ENCODE data around the gene TLE4.

TLE4 gene

DNA sequence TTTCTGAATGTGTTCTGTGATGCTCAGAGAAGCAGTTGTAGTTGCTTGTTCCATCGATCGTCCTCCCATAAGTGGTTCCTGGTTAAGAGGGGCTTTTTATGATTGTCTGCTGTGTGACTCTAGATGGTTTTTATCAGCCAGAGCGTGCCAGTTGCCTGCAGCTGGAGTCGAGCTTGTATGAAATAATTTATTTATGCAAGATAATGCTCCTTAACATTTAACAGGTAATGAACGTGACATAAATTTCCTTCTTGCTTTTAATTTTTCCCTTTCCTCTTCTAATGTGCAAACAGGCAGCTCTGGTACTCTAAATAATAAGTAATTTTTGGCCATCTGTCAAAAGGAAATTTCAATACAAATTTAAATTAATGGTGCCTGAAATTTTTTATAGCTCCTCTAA lies 84.4 kb downstream of the TLE4 start:
- Histone ChIP-seq H3K27ac (ENCODE audit: low read depth, low read length) (no peak overlapping the region), H3K4me3 (ENCODE audit: low read depth, low read length) (no peak overlapping the region), H3K9ac (ENCODE audit: low read depth, low read length) (no peak overlapping the region), H3K9me3 (ENCODE audit: control insufficient read depth, insufficient read depth, low read length) (no peaks in the 10 kb centered on the region), H3K4me1 (ENCODE audit: control insufficient read depth, insufficient read depth, low read length) (peaks cover 28% of the 10 kb centered on the region), H3K27me3 (ENCODE audit: control insufficient read depth, insufficient read depth, low read length) (no peaks in the 10 kb centered on the region), H3K36me3 (ENCODE audit: control insufficient read depth, insufficient read depth, low read length) (peaks cover 28% of the 10 kb centered on the region)

DNA sequence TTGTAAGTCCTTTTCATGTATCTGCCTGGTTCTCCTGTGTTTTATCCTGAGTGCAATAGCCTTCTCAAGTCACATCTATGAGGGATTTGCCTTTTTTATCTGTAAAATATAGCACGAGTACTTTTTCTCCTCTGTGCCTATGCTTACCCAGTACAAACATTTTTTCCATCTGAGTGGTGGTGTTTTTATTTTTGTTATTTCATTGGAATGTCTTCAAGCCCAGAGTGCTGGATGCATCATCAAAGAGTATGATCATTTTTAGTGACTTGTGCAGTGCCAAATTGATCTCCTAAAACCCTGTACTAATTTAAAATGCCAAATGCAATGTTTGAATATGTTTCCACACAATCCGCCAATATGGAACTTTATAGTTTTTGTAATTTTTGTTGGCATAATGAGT lies 86.1 kb downstream of the TLE4 start:
- peaks cover 26% of the 10 kb centered on the region for H3K36me3 ChIP-seq (ENCODE audit: control insufficient read depth, insufficient read depth, low read length)
- H3K27ac ChIP-seq (ENCODE audit: low read depth, low read length), result no peak overlapping the region
- H3K4me3 ChIP-seq (ENCODE audit: low read depth, low read length), result no peak overlapping the region
- H3K4me1 ChIP-seq (ENCODE audit: control insufficient read depth, insufficient read depth, low read length), result peaks cover 30% of the 10 kb centered on the region
- no peaks in the 10 kb centered on the region for H3K27me3 ChIP-seq (ENCODE audit: control insufficient read depth, insufficient read depth, low read length)
- H3K9me3 ChIP-seq (ENCODE audit: control insufficient read depth, insufficient read depth, low read length), result no peaks in the 10 kb centered on the region
- no peak overlapping the region for H3K9ac ChIP-seq (ENCODE audit: low read depth, low read length)

DNA sequence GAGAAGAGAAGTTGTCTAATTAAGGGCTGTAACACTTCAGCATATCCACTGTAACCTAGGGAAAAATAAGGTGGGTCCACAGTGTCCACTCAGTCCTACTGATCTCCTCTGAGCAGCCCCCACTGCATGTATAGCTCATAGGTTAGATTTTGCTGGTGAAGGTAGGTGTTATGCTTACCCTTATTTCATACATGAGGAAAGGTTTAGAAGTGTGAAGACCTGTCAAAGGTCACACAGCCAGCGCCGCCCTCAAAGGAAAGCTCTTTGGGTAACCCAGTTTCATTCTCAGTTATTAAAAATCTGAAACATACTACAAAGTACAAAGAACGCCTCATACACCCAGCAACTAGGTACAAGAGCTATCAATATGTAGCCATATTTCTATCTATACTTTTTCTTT lies 87.2 kb downstream of the TLE4 start:
- H3K27ac ChIP-seq (ENCODE audit: low read depth, low read length), result no peak overlapping the region
- H3K9me3 ChIP-seq (ENCODE audit: control insufficient read depth, insufficient read depth, low read length), result no peaks in the 10 kb centered on the region
- H3K36me3 ChIP-seq (ENCODE audit: control insufficient read depth, insufficient read depth, low read length), result peaks cover 17% of the 10 kb centered on the region
- H3K27me3 ChIP-seq (ENCODE audit: control insufficient read depth, insufficient read depth, low read length), result no peaks in the 10 kb centered on the region
- peaks cover 39% of the 10 kb centered on the region for H3K4me1 ChIP-seq (ENCODE audit: control insufficient read depth, insufficient read depth, low read length)
- no peak overlapping the region for H3K9ac ChIP-seq (ENCODE audit: low read depth, low read length)
- H3K4me3 ChIP-seq (ENCODE audit: low read depth, low read length), result no peak overlapping the region

DNA sequence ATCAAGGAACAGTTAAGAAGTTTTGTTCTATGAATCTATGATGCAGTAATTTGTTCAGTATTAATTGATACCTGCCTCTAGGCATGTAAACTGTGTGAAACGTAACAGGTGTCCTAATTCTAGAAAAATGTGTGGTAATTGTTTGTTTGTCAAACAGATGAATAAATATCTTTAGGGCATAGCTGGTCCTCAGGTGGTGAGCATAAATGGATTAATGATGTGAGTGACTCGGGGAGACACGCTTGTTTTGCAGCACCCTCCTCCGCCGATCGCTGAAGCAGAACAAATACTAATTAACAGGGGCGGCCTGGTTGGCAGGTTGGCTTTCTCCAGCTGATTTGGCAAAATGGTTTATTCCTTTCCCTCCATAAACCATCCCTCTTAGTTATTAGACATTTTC lies 88.8 kb downstream of the TLE4 start:
- no peaks in the 10 kb centered on the region for H3K9me3 ChIP-seq (ENCODE audit: control insufficient read depth, insufficient read depth, low read length)
- H3K9ac ChIP-seq (ENCODE audit: low read depth, low read length), result no peak overlapping the region
- no peak overlapping the region for H3K27ac ChIP-seq (ENCODE audit: low read depth, low read length)
- no peak overlapping the region for H3K4me3 ChIP-seq (ENCODE audit: low read depth, low read length)
- no peaks in the 10 kb centered on the region for H3K27me3 ChIP-seq (ENCODE audit: control insufficient read depth, insufficient read depth, low read length)
- H3K4me1 ChIP-seq (ENCODE audit: control insufficient read depth, insufficient read depth, low read length), result peaks cover 56% of the 10 kb centered on the region
- H3K36me3 ChIP-seq (ENCODE audit: control insufficient read depth, insufficient read depth, low read length), result peaks cover 8% of the 10 kb centered on the region

DNA sequence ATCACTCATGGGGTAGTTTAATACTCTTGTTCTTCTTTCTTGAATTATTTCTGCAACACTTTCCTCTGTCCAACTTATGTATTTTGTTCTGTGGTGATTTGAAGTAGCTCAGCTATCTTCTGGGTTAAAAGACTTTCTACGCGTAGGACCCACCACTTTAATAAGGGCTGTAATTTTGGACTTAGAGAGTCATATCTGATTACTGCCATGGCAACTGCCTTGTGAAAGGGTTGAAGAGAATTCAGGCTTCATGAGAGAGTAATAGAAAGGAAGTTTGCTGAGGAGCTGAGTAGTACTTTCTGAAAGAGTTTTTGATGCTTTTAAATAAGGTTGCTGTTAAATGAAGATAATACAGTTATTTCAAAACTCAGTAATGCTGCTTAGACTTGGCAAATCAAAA lies 89.5 kb downstream of the TLE4 start:
- Histone ChIP-seq H3K27me3 (ENCODE audit: control insufficient read depth, insufficient read depth, low read length) (no peaks in the 10 kb centered on the region), H3K9ac (ENCODE audit: low read depth, low read length) (no peak overlapping the region), H3K4me3 (ENCODE audit: low read depth, low read length) (no peak overlapping the region), H3K4me1 (ENCODE audit: control insufficient read depth, insufficient read depth, low read length) (peaks cover 60% of the 10 kb centered on the region), H3K9me3 (ENCODE audit: control insufficient read depth, insufficient read depth, low read length) (no peaks in the 10 kb centered on the region), H3K36me3 (ENCODE audit: control insufficient read depth, insufficient read depth, low read length) (peaks cover 8% of the 10 kb centered on the region), H3K27ac (ENCODE audit: low read depth, low read length) (peak overlapping the region; percentile 86)

DNA sequence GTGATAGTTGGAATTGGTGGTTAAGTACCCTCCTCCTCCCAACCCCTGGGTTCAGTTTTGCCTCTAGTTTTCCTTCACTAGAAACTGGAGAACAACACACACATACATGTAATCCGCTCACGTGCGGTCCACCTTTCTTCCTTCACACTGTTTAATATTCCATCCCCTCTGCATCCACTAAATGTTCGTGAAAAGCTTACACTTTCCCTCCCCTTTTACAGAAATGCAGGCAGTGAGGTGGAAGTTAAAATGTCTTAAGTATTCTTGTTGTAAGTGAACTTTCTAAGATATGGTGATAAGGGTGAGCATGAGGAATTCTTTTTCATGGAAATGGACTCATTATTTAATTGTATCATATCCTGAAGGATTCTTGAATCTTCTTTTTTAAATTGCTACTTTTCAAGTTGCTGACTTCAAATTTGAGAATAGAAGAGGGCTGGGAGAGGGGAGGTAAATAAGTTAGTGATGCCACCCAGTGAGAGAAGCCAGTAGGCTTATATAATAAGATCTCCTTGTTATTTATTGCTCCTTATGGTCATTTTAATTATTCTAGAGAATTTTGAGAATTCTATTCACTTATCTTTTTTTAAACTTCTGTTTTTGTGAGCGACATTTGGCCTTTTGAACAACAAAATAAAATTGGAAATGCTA lies 90.2 kb downstream of the TLE4 start:
- Histone ChIP-seq H3K27ac (ENCODE audit: low read depth, low read length) (peak overlapping the region; percentile 86), H3K27me3 (ENCODE audit: control insufficient read depth, insufficient read depth, low read length) (no peaks in the 10 kb centered on the region), H3K4me1 (ENCODE audit: control insufficient read depth, insufficient read depth, low read length) (peaks cover 60% of the 10 kb centered on the region), H3K36me3 (ENCODE audit: control insufficient read depth, insufficient read depth, low read length) (peaks cover 4% of the 10 kb centered on the region), H3K4me3 (ENCODE audit: low read depth, low read length) (peak overlapping the region; percentile 22; the same call in 1 of the 2 replicates), H3K9ac (ENCODE audit: low read depth, low read length) (no peak overlapping the region), H3K9me3 (ENCODE audit: control insufficient read depth, insufficient read depth, low read length) (no peaks in the 10 kb centered on the region)

DNA sequence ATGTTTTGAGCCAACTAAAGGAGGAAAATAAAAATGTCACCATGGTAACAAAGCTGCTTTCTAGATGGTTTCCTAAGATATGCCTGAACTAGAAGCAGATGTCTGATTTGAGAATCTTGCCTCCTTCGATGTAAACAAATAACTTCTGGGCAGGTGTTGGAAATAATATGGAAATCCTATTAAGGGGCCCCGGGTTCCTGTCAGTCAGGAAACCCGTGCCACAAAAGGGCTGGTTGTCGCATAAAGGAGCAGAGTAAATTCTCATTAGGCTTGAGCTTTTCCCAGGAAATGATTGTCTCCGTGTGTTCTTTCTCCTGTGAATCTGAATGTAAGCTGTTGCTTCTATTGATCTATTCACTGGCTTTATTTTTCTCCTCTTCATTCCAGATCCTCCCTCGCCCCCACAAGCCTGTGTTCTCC lies 90.8 kb downstream of the TLE4 start:
- no peaks in the 10 kb centered on the region for H3K36me3 ChIP-seq (ENCODE audit: control insufficient read depth, insufficient read depth, low read length)
- peak overlapping the region; percentile 9; the same call in 1 of the 2 replicates for H3K4me3 ChIP-seq (ENCODE audit: low read depth, low read length)
- H3K9me3 ChIP-seq (ENCODE audit: control insufficient read depth, insufficient read depth, low read length), result no peaks in the 10 kb centered on the region
- no peak overlapping the region for H3K9ac ChIP-seq (ENCODE audit: low read depth, low read length)
- peak overlapping the region; percentile 86 for H3K27ac ChIP-seq (ENCODE audit: low read depth, low read length)
- no peaks in the 10 kb centered on the region for H3K27me3 ChIP-seq (ENCODE audit: control insufficient read depth, insufficient read depth, low read length)
- peaks cover 60% of the 10 kb centered on the region for H3K4me1 ChIP-seq (ENCODE audit: control insufficient read depth, insufficient read depth, low read length)

DNA sequence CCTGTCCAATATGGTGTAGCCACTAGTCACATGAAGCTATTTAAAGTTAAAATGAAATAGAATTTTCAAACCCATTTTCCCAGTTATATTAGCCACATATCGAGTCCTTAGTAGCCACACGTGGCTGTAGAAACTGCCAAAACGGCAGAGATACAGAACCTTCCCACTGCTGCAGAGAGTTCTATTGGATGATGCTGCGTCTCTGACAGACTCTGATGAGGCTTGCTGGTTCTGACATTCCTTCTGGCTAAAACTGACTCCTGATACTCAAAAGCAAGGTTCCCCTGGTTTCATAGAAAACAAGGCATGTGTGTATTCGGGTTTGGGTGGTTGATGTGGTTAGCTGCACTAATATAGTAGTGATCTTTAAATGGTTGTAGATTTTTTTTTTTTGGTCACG lies 91.5 kb downstream of the TLE4 start:
- H3K27ac ChIP-seq (ENCODE audit: low read depth, low read length), result peak overlapping the region; percentile 86
- H3K4me1 ChIP-seq (ENCODE audit: control insufficient read depth, insufficient read depth, low read length), result peaks cover 66% of the 10 kb centered on the region
- no peaks in the 10 kb centered on the region for H3K9me3 ChIP-seq (ENCODE audit: control insufficient read depth, insufficient read depth, low read length)
- H3K36me3 ChIP-seq (ENCODE audit: control insufficient read depth, insufficient read depth, low read length), result no peaks in the 10 kb centered on the region
- H3K9ac ChIP-seq (ENCODE audit: low read depth, low read length), result no peak overlapping the region
- no peak overlapping the region for H3K4me3 ChIP-seq (ENCODE audit: low read depth, low read length)
- no peaks in the 10 kb centered on the region for H3K27me3 ChIP-seq (ENCODE audit: control insufficient read depth, insufficient read depth, low read length)

DNA sequence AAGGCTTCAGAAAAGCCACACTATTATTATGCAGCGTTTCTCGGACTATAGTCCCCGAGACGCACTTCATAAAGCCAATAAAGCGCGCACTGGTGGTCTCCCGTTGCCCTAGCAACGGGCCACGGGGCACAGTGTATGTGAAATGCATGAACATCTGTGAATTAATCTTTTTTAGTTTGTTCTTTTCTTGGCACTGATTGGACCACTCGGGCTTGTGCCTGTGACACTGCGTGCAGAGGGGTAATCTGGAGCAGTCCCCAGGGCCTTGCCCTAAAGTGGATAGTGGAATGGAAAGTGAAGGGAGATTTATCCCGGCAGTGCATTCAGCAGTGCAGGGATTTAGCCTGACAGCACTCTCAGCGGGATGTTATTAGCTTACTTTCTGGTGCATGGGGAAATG lies 92.1 kb downstream of the TLE4 start:
- Histone ChIP-seq H3K9ac (ENCODE audit: low read depth, low read length) (no peak overlapping the region), H3K27ac (ENCODE audit: low read depth, low read length) (peak overlapping the region; percentile 86), H3K4me1 (ENCODE audit: control insufficient read depth, insufficient read depth, low read length) (peaks cover 66% of the 10 kb centered on the region), H3K27me3 (ENCODE audit: control insufficient read depth, insufficient read depth, low read length) (no peaks in the 10 kb centered on the region), H3K36me3 (ENCODE audit: control insufficient read depth, insufficient read depth, low read length) (no peaks in the 10 kb centered on the region), H3K9me3 (ENCODE audit: control insufficient read depth, insufficient read depth, low read length) (no peaks in the 10 kb centered on the region), H3K4me3 (ENCODE audit: low read depth, low read length) (no peak overlapping the region)

DNA sequence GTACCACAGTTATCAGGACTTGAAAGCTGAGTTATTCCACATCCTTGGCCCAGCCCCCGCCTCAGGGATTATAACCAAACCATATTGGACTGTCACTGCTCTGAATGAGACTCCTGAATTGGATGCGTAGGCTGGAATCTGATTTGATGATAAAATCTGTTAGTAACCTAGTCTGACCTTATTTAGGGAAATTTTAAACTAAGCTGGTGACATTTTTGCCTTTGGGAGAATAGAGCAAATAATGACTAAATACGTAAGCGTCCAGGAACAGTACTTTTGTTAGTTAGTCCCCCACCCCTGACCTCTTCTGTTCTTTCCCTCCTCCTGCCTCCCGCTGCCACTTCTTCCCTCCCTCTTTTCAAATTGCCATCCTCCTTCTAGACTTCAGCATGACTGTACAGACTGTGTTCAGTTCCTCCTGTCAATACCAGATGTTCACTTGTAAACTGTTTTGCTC lies 92.6 kb downstream of the TLE4 start:
- Histone ChIP-seq H3K9ac (ENCODE audit: low read depth, low read length) (no peak overlapping the region), H3K4me1 (ENCODE audit: control insufficient read depth, insufficient read depth, low read length) (peaks cover 69% of the 10 kb centered on the region), H3K4me3 (ENCODE audit: low read depth, low read length) (no peak overlapping the region), H3K36me3 (ENCODE audit: control insufficient read depth, insufficient read depth, low read length) (no peaks in the 10 kb centered on the region), H3K27me3 (ENCODE audit: control insufficient read depth, insufficient read depth, low read length) (no peaks in the 10 kb centered on the region), H3K9me3 (ENCODE audit: control insufficient read depth, insufficient read depth, low read length) (no peaks in the 10 kb centered on the region), H3K27ac (ENCODE audit: low read depth, low read length) (no peak overlapping the region)

DNA sequence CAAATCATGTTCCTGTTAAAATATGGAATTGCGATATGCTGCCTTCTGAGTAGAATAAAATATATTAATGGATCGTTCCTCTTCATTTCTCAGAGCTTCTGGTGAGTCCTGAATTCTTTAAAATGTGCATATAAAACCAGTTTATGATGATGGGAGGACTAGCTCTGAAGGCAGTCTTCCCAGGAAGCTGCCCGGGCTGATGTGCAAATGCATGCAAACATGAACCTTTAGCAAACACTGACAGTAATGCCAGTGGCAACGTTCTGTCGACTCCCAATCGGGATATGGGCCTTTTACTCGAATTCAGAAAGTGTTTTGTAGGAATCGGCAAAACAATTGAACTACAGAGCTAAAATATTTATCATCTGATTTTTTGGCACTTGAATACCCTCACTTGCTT lies 93.6 kb downstream of the TLE4 start:
- Histone ChIP-seq H3K36me3 (ENCODE audit: control insufficient read depth, insufficient read depth, low read length) (no peaks in the 10 kb centered on the region), H3K9me3 (ENCODE audit: control insufficient read depth, insufficient read depth, low read length) (no peaks in the 10 kb centered on the region), H3K4me1 (ENCODE audit: control insufficient read depth, insufficient read depth, low read length) (peaks cover 73% of the 10 kb centered on the region), H3K4me3 (ENCODE audit: low read depth, low read length) (no peak overlapping the region), H3K27me3 (ENCODE audit: control insufficient read depth, insufficient read depth, low read length) (no peaks in the 10 kb centered on the region), H3K9ac (ENCODE audit: low read depth, low read length) (no peak overlapping the region), H3K27ac (ENCODE audit: low read depth, low read length) (no peak overlapping the region)

All from HUES48 (cell line).